CD4-positive, alpha-beta T cell (primary cell): ENCODE data around the gene OR11H6. TPM values are rescaled to one million over a fixed set of nuclear protein-coding genes. Genes with fewer than 3 reads are reported as not detected.
"Not testable (repeated sequence)": the region's sequence is repeated elsewhere in the genome, so short reads cannot be mapped to it uniquely, and the experiment has no call there.

Experiments
- ATAC-seq: fragments of 200-7000 bp; cut with Tn5 transposase; one replicate; pipeline ENCODE4 v1.10.0; 2022; ENCODE audit warnings: mild to moderate bottlenecking; ENCODE audit not compliant: poor library complexity
- CTCF ChIA-PET: fragments of 350-600 bp; sonication (Branson Sonifier 250); formaldehyde crosslinking; loops from one replicate; lab custom pipeline; 2021; ENCODE audit warnings: antibody characterized with exemption, inconsistent platforms; lab: Charles Lee
- POLR2A ChIA-PET: fragments of 350-600 bp; sonication (Branson Sonifier 250); formaldehyde crosslinking; loops from one replicate; lab custom pipeline; 2021; ENCODE audit warnings: antibody characterized with exemption, inconsistent platforms; lab: Charles Lee
- DNase-seq, 14 experiments: peaks; one replicate each; pipeline ENCODE4 v3.0.0-alpha.2; 2013 to 2020; ENCODE audit warnings: mixed read lengths in 2 of 14
- H3K27ac ChIP-seq, 2 donors: one replicate each; pipeline versions ENCODE4 v1.5.1 to v1.7.0; 2013; ENCODE audit warnings: low read length in 2 of 2, low read depth in 1 of 2, mild to moderate bottlenecking in 1 of 2
- H3K27me3 ChIP-seq, 2 experiments: 1 replicate in 1 of 2; 2 replicates in 1 of 2; pipeline versions ENCODE4 v1.6.1 to v1.7.0; 2013; ENCODE audit warnings: low read length in 2 of 2, control low read depth in 1 of 2, mild to moderate bottlenecking in 1 of 2, moderate library complexity in 1 of 2; ENCODE audit not compliant: insufficient read depth in 2 of 2, control insufficient read depth in 1 of 2
- H3K36me3 ChIP-seq: one replicate; pipeline ENCODE4 v1.6.1; 2013; ENCODE audit warnings: low read length, control low read depth; ENCODE audit not compliant: insufficient read depth
- H3K4me1 ChIP-seq: one replicate; pipeline ENCODE4 v1.6.1; 2013; ENCODE audit warnings: low read length, control low read depth; ENCODE audit not compliant: insufficient read depth
- H3K4me3 ChIP-seq: one replicate; pipeline ENCODE4 v1.5.1; 2013; ENCODE audit warnings: mild to moderate bottlenecking, low read length, moderate library complexity
- H3K9me3 ChIP-seq, 2 experiments: 1 replicate in 1 of 2; 2 replicates in 1 of 2; pipeline versions ENCODE4 v1.6.1 to v1.7.0; 2013; ENCODE audit warnings: low read length in 2 of 2, mild to moderate bottlenecking in 2 of 2, control low read depth in 1 of 2, moderate library complexity in 1 of 2; ENCODE audit not compliant: control insufficient read depth in 1 of 2, insufficient read depth in 1 of 2
- H3K27ac Mint-ChIP-seq: one replicate; pipeline ENCODE4 v1.8.0; 2020; ENCODE audit warnings: mixed read lengths
- H3K27me3 Mint-ChIP-seq: one replicate; pipeline ENCODE4 v1.8.0; 2021; ENCODE audit warnings: mixed read lengths
- H3K36me3 Mint-ChIP-seq: one replicate; pipeline ENCODE4 v1.8.0; 2021; ENCODE audit warnings: low read depth, mixed read lengths
- H3K4me1 Mint-ChIP-seq: one replicate; pipeline ENCODE4 v1.8.0; 2021; ENCODE audit warnings: low read depth, mixed read lengths
- H3K4me3 Mint-ChIP-seq: one replicate; pipeline ENCODE4 v1.8.0; 2020; ENCODE audit warnings: mild to moderate bottlenecking, mixed read lengths
- H3K9me3 Mint-ChIP-seq: one replicate; pipeline ENCODE4 v1.8.0; 2020; ENCODE audit warnings: mixed read lengths
- intact Hi-C, 2 experiments: fragments of 100-400 bp; cut with DNase I in 1 of 2; cut with micrococcal nuclease in 1 of 2; formaldehyde crosslinking; loops; one replicate each; pipeline versions ENCODE4 v1.15.1 to v1.9.0; 2023 to 2025; cut with DNase I, micrococcal nuclease
- total RNA-seq, 174 experiments: library from RNA in 2 of 174; stranded (reverse) in 2 of 174; gene quantifications; one replicate each; pipeline ENCODE4 v1.2.3 and lab custom pipeline; 2021 to 2026
- TF ChIP-seq, protein P1 (sequence below): fragments of 200-600 bp; IDR thresholded peaks from one replicate; pipeline ENCODE4 v1.8.0; 2022; ENCODE audit warnings: antibody characterized with exemption, mild to moderate bottlenecking

The OR11H6 gene
- total RNA-seq, 2 experiments from 2014 or later, result not detected

- CTCF ChIA-PET, result no interaction called here
- TF ChIP-seq, protein P1, sequence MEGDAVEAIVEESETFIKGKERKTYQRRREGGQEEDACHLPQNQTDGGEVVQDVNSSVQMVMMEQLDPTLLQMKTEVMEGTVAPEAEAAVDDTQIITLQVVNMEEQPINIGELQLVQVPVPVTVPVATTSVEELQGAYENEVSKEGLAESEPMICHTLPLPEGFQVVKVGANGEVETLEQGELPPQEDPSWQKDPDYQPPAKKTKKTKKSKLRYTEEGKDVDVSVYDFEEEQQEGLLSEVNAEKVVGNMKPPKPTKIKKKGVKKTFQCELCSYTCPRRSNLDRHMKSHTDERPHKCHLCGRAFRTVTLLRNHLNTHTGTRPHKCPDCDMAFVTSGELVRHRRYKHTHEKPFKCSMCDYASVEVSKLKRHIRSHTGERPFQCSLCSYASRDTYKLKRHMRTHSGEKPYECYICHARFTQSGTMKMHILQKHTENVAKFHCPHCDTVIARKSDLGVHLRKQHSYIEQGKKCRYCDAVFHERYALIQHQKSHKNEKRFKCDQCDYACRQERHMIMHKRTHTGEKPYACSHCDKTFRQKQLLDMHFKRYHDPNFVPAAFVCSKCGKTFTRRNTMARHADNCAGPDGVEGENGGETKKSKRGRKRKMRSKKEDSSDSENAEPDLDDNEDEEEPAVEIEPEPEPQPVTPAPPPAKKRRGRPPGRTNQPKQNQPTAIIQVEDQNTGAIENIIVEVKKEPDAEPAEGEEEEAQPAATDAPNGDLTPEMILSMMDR, result no peak
Measured at GRCh38 chr14:20209595-20209994, 13.9 kb upstream of the OR11H6 start.

DNA sequence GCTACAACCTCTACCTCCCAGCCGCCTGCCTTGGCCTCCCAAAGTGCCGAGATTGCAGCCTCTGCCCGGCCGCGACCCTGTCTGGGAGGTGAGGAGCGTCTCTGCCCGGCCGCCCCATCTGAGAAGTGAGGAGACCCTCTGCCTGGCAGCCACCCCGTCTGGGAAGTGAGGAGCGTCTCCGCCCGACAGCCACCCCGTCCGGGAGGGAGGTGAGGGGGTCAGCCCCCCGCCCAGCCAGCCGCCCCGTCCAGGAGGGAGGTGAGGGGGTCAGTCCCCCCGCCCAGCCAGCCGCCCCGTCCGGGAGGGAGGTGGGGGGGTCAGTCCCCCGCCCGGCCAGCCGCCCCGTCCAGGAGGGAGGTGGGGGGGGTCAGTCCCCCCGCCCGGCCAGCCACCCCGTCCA is 11.1 kb upstream of the OR11H6 start:
- H3K9me3 ChIP-seq, H3K9me3 Mint-ChIP-seq, CTCF ChIA-PET, H3K27ac Mint-ChIP-seq, POLR2A ChIA-PET, H3K4me1 Mint-ChIP-seq, DNase-seq, H3K4me3 Mint-ChIP-seq, H3K36me3 Mint-ChIP-seq, ATAC-seq, H3K27me3 ChIP-seq, intact Hi-C loops, H3K4me1 ChIP-seq, H3K36me3 ChIP-seq, H3K27ac ChIP-seq, H3K4me3 ChIP-seq: not testable (repeated sequence)
- peaks cover 10% of the 10 kb centered on the region for H3K27me3 Mint-ChIP-seq

More at GRCh38 chr14:20209595-20209994, 13.9 kb upstream of the OR11H6 start:
- no peaks in the 10 kb centered on the region for H3K36me3 Mint-ChIP-seq
- DNase-seq (no peak), ATAC-seq (no peak)
- H3K36me3 ChIP-seq, result no peaks in the 10 kb centered on the region
- no peaks in the 10 kb centered on the region for H3K27me3 ChIP-seq
- H3K4me1 ChIP-seq, result no peaks in the 10 kb centered on the region
- H3K4me3 Mint-ChIP-seq, result no peak overlapping the region
- H3K9me3 Mint-ChIP-seq, result no peaks in the 10 kb centered on the region
- intact Hi-C loops, result no loop called here
- peaks cover 10% of the 10 kb centered on the region for H3K27me3 Mint-ChIP-seq
- H3K27ac ChIP-seq, result no peak overlapping the region
- no peak overlapping the region for H3K4me3 ChIP-seq
- H3K27ac Mint-ChIP-seq, result no peak overlapping the region
- no peaks in the 10 kb centered on the region for H3K4me1 Mint-ChIP-seq
- H3K9me3 ChIP-seq, result no peaks in the 10 kb centered on the region
- POLR2A ChIA-PET, result no interaction called here

GRCh38 chr14:20215196-20215595 is 8.3 kb upstream of the OR11H6 start:
- Mint-ChIP-seq H3K36me3 (no peaks in the 10 kb centered on the region), H3K4me1 (no peaks in the 10 kb centered on the region), H3K9me3 (no peaks in the 10 kb centered on the region), H3K4me3 (no peak overlapping the region), H3K27ac (no peak overlapping the region), H3K27me3 (peaks cover 13% of the 10 kb centered on the region)
- POLR2A ChIA-PET, result no interaction called here
- DNase-seq, result no peak
- Histone ChIP-seq H3K4me3 (no peak overlapping the region), H3K27me3 (no peaks in the 10 kb centered on the region), H3K9me3 (no peaks in the 10 kb centered on the region), H3K27ac (no peak overlapping the region), H3K4me1 (no peaks in the 10 kb centered on the region), H3K36me3 (no peaks in the 10 kb centered on the region)
- TF ChIP-seq, protein P1, result no peak
- intact Hi-C loops, result no loop called here
- no peak for ATAC-seq
- CTCF ChIA-PET, result interaction anchor here (0.7 kb wide), 1 partner anchor 305 kb away, joined by 3 read pairs; no protein-coding TSS in a partner anchor

DNA sequence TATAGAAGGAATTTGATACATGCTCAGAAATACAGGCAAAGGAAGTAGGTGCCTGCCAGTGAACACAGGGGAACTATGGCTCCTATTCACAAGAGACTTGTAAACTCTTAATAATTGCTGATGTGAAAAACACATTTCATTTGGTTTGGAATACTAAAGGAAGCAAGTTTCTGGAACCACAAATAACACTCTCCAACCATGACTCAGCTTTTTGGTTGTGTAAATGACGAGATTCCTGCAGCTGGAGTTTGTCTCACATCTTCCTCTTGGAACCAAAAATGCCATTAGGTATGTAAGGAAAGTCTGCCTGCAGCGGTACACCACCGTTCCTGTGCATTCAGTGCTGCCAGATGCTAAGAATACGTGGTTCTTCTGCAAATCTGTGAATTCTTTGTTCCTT is 4.5 kb upstream of the OR11H6 start:
- Mint-ChIP-seq H3K27me3 (peaks cover 22% of the 10 kb centered on the region), H3K36me3 (no peaks in the 10 kb centered on the region), H3K27ac (no peak overlapping the region), H3K9me3 (no peaks in the 10 kb centered on the region), H3K4me3 (no peak overlapping the region), H3K4me1 (no peaks in the 10 kb centered on the region)
- H3K4me1 ChIP-seq, result no peaks in the 10 kb centered on the region
- ChIA-PET POLR2A (no interaction called here), CTCF (no interaction called here)
- no peak for ATAC-seq
- intact Hi-C loops, result no loop called here
- H3K27me3 ChIP-seq, result peaks cover 0 to 2% of the 10 kb centered on the region in 2 experiments
- TF ChIP-seq, protein P1, result no peak
- no peak for DNase-seq
- H3K36me3 ChIP-seq, result no peaks in the 10 kb centered on the region
- H3K27ac ChIP-seq, result no peak overlapping the region
- no peak overlapping the region for H3K4me3 ChIP-seq
- no peaks in the 10 kb centered on the region for H3K9me3 ChIP-seq
